Ovary (tissue), 9 donors: ENCODE results near the gene PSMD11. TPM values are rescaled to one million over a fixed set of nuclear protein-coding genes. Genes with fewer than 3 reads are reported as not detected.

Experiments
- DNase-seq, 5 donors: peaks; one replicate each; pipeline ENCODE4 v3.0.0-alpha.2; 2019 to 2020
- H3K27ac ChIP-seq, 2 donors: fragments of 200-600 bp; one replicate each; pipeline versions ENCODE4 v1.5.1 to v1.8.0; 2019 to 2022
- H3K27me3 ChIP-seq: fragments of 200-600 bp; one replicate; pipeline ENCODE4 v1.8.0; 2022
- H3K36me3 ChIP-seq: fragments of 200-600 bp; sonication (generic); one replicate; pipeline ENCODE4 v1.5.1; 2019
- H3K4me1 ChIP-seq: one replicate; pipeline ENCODE4 v1.8.1; 2013; ENCODE audit warnings: mild to moderate bottlenecking, moderate library complexity; ENCODE audit not compliant: insufficient read depth
- H3K4me3 ChIP-seq: fragments of 200-600 bp; sonication (generic); one replicate; pipeline ENCODE4 v1.5.1; 2017
- H3K9me3 ChIP-seq, 2 donors: fragments of 200-600 bp in 1 of 2; sonication (generic) in 1 of 2; one replicate each; pipeline versions ENCODE4 v1.5.1 to v1.8.1; 2013 to 2019; ENCODE audit warnings: mild to moderate bottlenecking in 1 of 2, moderate library complexity in 1 of 2
- EP300 ChIP-seq: sonication (generic); formaldehyde crosslinking; IDR thresholded peaks from one replicate; pipeline ENCODE4 v1.6.1; 2017; ENCODE audit warnings: antibody characterized with exemption
- POLR2A ChIP-seq: fragments of 450-650 bp; IDR thresholded peaks from one replicate; pipeline ENCODE4 v1.6.1; 2017; ENCODE audit warnings: antibody characterized with exemption, mild to moderate bottlenecking, moderate library complexity
- WGBS, 3 donors: extraction: QIAGEN DNeasy Blood & Tissue Kit in 1 of 3; methylation state at CpG; one replicate each; pipeline versions ENCODE4 v1.1.5 to v1.1.7; 2013 to 2017; 5-methylcytosine and 5-hydroxymethylcytosine counted together
- intact Hi-C, 4 donors: fragments of 100-400 bp; cut with DNase I; formaldehyde crosslinking; loops; one replicate each; pipeline versions ENCODE4 v1.11.0 to v1.15.1; 2022 to 2023
- polyA plus RNA-seq, 2 donors: library from polyadenylated mRNA; stranded (reverse); fragments of 200-250 nt in 1 of 2; fragments of 350-450 nt in 1 of 2; fragmentation: Illumina TruSeq in 1 of 2; extraction: RNeasy Lipid Tissue Mini Kit (QIAGEN cat#74804) in 1 of 2; gene quantifications; one replicate each; pipeline ENCODE4 v1.2.3, GENCODE V29; 2013 to 2014
- total RNA-seq, 7 donors: library from RNA; depleted of rRNA in 2 of 7; stranded (reverse); fragments of >200 nt in 2 of 7; fragmentation: NEBNext Ultra II Directional in 3 of 7; extraction: Animal tissue kit (Norgen Biotek cat#: 25700) in 3 of 7; gene quantifications; one replicate each; pipeline versions ENCODE4 v1.1.0 to v1.2.4, GENCODE V29; 2016 to 2023
- TF ChIP-seq, protein P1 (sequence below), 3 donors: fragments of 450-650 bp in 2 of 3; fragments of 200-600 bp in 1 of 3; IDR thresholded peaks; one replicate each; pipeline versions ENCODE4 v1.5.1 to v1.8.0; 2016 to 2022; ENCODE audit warnings: antibody characterized with exemption in 3 of 3, mild to moderate bottlenecking in 1 of 3
- donor health status: DM: no; HTN: no; CAD: no; lungs with moderate emphysema.
- donor health status: DM: no; HTN: no; CAD: no.
- donor health status: Bipolar disorder and iron deficiency.
- donor health status: DM: yes; HTN: yes; CAD: no.
- donor health status: DM: no; HTN: no; CAD: no.
- donor health status: DM: yes; HTN: yes; CAD: no.

PSMD11 gene
- total and polyA plus RNA-seq, 9 donors, result 20.1 to 83.0 (median 53.4) TPM

- intact Hi-C loops, result no loop called here
- Histone ChIP-seq H3K27me3 (no peaks in the 10 kb centered on the region), H3K9me3 (no peaks in the 10 kb centered on the region), H3K4me3 (no peak overlapping the region), H3K27ac (no peak overlapping the region), H3K4me1 (peaks cover 20% of the 10 kb centered on the region), H3K36me3 (no peaks in the 10 kb centered on the region)
- TF ChIP-seq EP300 (no peak), POLR2A (no peak)
- TF ChIP-seq, protein P1, sequence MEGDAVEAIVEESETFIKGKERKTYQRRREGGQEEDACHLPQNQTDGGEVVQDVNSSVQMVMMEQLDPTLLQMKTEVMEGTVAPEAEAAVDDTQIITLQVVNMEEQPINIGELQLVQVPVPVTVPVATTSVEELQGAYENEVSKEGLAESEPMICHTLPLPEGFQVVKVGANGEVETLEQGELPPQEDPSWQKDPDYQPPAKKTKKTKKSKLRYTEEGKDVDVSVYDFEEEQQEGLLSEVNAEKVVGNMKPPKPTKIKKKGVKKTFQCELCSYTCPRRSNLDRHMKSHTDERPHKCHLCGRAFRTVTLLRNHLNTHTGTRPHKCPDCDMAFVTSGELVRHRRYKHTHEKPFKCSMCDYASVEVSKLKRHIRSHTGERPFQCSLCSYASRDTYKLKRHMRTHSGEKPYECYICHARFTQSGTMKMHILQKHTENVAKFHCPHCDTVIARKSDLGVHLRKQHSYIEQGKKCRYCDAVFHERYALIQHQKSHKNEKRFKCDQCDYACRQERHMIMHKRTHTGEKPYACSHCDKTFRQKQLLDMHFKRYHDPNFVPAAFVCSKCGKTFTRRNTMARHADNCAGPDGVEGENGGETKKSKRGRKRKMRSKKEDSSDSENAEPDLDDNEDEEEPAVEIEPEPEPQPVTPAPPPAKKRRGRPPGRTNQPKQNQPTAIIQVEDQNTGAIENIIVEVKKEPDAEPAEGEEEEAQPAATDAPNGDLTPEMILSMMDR (IDR thresholded peaks at IDR 0.05), result no peak
- DNase-seq, result no peak
- 76 to 81% (median 77%) methylated on average over 4 of the region's 4 CpGs for WGBS, 3 donors
Measured at GRCh38 chr17:32492264-32492589, 47.9 kb downstream of the PSMD11 start.

DNA sequence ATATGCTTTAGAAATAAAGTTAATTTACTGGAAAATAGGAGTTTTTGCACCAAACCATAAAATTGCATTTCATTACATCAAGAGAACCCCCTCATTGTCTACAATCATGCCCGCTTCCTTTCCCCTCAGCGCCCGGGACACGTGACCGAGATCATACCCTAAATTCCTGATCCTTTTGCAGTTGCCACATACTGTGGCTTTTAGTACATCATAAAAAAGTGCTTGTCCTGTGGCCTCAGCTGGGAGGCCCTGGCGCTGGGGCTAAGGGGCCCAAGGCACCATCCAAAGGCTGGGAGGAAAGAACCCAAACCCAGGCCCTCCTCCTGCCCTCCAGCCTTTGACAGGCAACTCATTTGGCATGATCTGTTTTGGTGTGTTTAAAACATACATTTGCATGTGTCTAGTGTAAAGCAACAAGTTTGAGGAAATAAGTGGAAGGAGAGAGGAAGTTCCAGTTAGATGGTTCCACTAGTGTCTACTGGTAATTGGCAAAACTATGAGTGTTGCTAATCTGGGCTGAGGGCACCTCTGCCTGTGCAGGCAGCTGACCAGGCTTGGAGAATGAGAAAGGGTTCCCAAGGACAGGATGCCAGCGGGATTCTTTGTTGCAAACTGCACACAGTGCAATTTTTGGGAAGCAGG lies 48.5 kb downstream of the PSMD11 start:
- Histone ChIP-seq H3K27ac (no peak overlapping the region), H3K4me1 (peaks cover 17% of the 10 kb centered on the region), H3K9me3 (no peaks in the 10 kb centered on the region), H3K4me3 (no peak overlapping the region), H3K27me3 (no peaks in the 10 kb centered on the region), H3K36me3 (no peaks in the 10 kb centered on the region)
- TF ChIP-seq POLR2A (no peak), EP300 (no peak)
- TF ChIP-seq, protein P1 (IDR thresholded peaks at IDR 0.05), result no peak
- WGBS, 3 donors, result 94 to 97% (median 95%) methylated on average over 7 of the region's 7 CpGs
- DNase-seq, result no peak
- intact Hi-C loops, result no loop called here

- WGBS, 3 donors, result 89 to 94% (median 92%) methylated on average over 15 of the region's 15 CpGs
- peaks cover 14% of the 10 kb centered on the region for H3K4me1 ChIP-seq
- H3K36me3 ChIP-seq, result no peaks in the 10 kb centered on the region
- intact Hi-C loops, result no loop called here
- no peak for TF ChIP-seq POLR2A
- TF ChIP-seq, protein P1 (IDR thresholded peaks at IDR 0.05), result no peak
- TF ChIP-seq EP300, result no peak
- no peaks in the 10 kb centered on the region for H3K9me3 ChIP-seq
- H3K4me3 ChIP-seq, result no peak overlapping the region
- no peak overlapping the region for H3K27ac ChIP-seq
- no peak for DNase-seq
- no peaks in the 10 kb centered on the region for H3K27me3 ChIP-seq
Measured at GRCh38 chr17:32493571-32493970, 49.3 kb downstream of the PSMD11 start.

DNA sequence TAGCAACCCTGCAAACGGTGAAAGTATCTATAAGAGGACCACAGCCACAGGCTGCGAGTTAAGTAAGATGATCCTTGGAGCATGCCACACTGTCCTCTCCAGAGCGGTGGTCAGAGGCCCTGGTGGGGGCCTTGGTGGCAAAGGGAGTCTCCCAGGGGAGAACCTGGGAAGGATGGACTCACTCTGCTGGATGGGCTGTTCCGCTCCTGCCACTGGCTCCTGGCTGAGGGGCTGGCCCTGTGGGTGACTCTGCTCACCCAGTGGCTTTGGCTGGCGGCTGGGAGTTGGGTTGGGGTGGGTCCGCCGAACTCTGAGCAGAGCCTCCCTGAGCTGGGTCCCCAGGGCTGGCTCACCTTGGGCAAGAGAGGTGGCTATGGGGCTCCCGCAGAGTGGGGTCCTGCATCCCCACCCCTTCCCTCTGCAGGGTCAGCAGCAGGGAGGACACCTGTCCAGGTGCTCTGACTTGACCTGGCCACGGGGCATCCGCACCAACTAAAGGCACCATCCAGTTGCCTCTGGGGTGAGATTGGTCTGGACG lies 49.7 kb downstream of the PSMD11 start:
- Histone ChIP-seq H3K9me3 (no peaks in the 10 kb centered on the region), H3K4me3 (no peak overlapping the region), H3K36me3 (no peaks in the 10 kb centered on the region), H3K4me1 (peaks cover 14% of the 10 kb centered on the region), H3K27me3 (no peaks in the 10 kb centered on the region), H3K27ac (no peak overlapping the region)
- WGBS, 3 donors, result 93 to 98% (median 96%) methylated on average over 10 to 11 of the region's 11 CpGs
- TF ChIP-seq EP300, result no peak
- TF ChIP-seq, protein P1 (IDR thresholded peaks at IDR 0.05), result no peak
- TF ChIP-seq POLR2A, result no peak
- intact Hi-C loops, result no loop called here
- DNase-seq, result no peak
